ENCODE measurements around the gene CD93.

DNA sequence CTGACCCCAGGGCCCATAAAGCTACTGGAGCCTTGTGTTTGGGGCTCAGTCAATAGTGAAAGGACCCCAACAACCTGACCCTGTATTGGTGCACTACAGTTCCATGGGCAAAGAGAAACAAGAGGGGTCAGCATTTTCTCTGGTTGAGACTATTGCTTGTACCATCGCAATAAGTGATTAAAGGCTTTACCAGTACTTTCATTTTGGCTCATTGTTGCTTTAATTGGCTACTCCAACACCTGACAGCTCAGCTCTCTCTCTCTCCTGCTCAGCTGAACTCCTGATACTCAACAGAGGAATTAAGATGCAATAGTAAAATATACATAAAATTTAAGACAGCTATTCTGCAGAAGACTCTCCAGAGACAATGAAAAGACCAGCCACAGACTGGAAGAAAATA lies 17.8 kb downstream of the CD93 start:
- TF ChIP-seq, protein P1, sequence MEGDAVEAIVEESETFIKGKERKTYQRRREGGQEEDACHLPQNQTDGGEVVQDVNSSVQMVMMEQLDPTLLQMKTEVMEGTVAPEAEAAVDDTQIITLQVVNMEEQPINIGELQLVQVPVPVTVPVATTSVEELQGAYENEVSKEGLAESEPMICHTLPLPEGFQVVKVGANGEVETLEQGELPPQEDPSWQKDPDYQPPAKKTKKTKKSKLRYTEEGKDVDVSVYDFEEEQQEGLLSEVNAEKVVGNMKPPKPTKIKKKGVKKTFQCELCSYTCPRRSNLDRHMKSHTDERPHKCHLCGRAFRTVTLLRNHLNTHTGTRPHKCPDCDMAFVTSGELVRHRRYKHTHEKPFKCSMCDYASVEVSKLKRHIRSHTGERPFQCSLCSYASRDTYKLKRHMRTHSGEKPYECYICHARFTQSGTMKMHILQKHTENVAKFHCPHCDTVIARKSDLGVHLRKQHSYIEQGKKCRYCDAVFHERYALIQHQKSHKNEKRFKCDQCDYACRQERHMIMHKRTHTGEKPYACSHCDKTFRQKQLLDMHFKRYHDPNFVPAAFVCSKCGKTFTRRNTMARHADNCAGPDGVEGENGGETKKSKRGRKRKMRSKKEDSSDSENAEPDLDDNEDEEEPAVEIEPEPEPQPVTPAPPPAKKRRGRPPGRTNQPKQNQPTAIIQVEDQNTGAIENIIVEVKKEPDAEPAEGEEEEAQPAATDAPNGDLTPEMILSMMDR (IDR thresholded peaks at IDR 0.05) = no peak
- TF ChIP-seq POLR2A (IDR thresholded peaks at IDR 0.05) (no peak), POLR2AphosphoS5 (IDR thresholded peaks at IDR 0.05) (no peak)
